HG03558 (cell line): Measurements from ENCODE around the gene TBATA.

ENCODE experiments used
- ATAC-seq: cut with Tn5 transposase; IDR thresholded peaks from one replicate; pipeline ENCODE4 v1.9.1; 2021; ENCODE audit warnings: moderate number of reproducible peaks; ENCODE audit not compliant: unreplicated experiment; ENCODE audit errors: extremely low read depth

The TBATA gene

GRCh38 chr10:70785190-70785589 lies at the start of gene TBATA:
Gene TBATA, minus strand, starts transcription at chr10:70785377. Its CDS starts 1,998 bp downstream, at chr10:70783379.
- ATAC-seq = no peak

GRCh38 chr10:70834441-70835151 lies 49.4 kb upstream of the TBATA start:
- no peak for ATAC-seq

GRCh38 chr10:70834021-70834420 lies 48.8 kb upstream of the TBATA start:
- ATAC-seq = no peak

GRCh38 chr10:70833601-70834000 lies 48.4 kb upstream of the TBATA start:
- ATAC-seq = no peak

- ATAC-seq = no peak
Measured at GRCh38 chr10:70832852-70833528, 47.8 kb upstream of the TBATA start.

GRCh38 chr10:70832221-70832620 lies 47.0 kb upstream of the TBATA start:
- no peak for ATAC-seq

GRCh38 chr10:70830164-70830563 lies 45.0 kb upstream of the TBATA start:
- ATAC-seq = no peak

- no peak for ATAC-seq
Measured at GRCh38 chr10:70829543-70829942, 44.4 kb upstream of the TBATA start.

GRCh38 chr10:70828923-70829322 lies 43.7 kb upstream of the TBATA start:
- no peak for ATAC-seq

- ATAC-seq = no peak
Measured at GRCh38 chr10:70827086-70827757, 42.0 kb upstream of the TBATA start.

GRCh38 chr10:70822076-70822820 lies 37.1 kb upstream of the TBATA start:
- ATAC-seq = no peak

GRCh38 chr10:70820976-70821750 lies 36.0 kb upstream of the TBATA start:
- no peak for ATAC-seq

- no peak for ATAC-seq
Measured at GRCh38 chr10:70816220-70816894, 31.2 kb upstream of the TBATA start.

- peak; percentile 58 for ATAC-seq
Measured at GRCh38 chr10:70815504-70816219, 30.5 kb upstream of the TBATA start, which contains the start of gene SGPL1. Gene SGPL1, plus strand, starts transcription at chr10:70815948. Its CDS starts 906 bp downstream, at chr10:70816854.

GRCh38 chr10:70814126-70814525 lies 28.9 kb upstream of the TBATA start:
- ATAC-seq = no peak

GRCh38 chr10:70812814-70813213 lies 27.6 kb upstream of the TBATA start:
- no peak for ATAC-seq

GRCh38 chr10:70811881-70812280 lies 26.7 kb upstream of the TBATA start:
- no peak for ATAC-seq

- ATAC-seq = no peak
Measured at GRCh38 chr10:70810967-70811366, 25.8 kb upstream of the TBATA start.

GRCh38 chr10:70809726-70810125 lies 24.5 kb upstream of the TBATA start:
- no peak for ATAC-seq
